GM18873 (cell line): ENCODE results near the gene POGZ.

Experiments used
- ATAC-seq: cut with Tn5 transposase; IDR thresholded peaks from one replicate; pipeline ENCODE4 v1.9.1; 2021; ENCODE audit warnings: mild to moderate bottlenecking, moderate library complexity, moderate number of reproducible peaks; ENCODE audit not compliant: unreplicated experiment, low FRiP score

Gene POGZ

GRCh38 chr1:151459331-151460046 lies at the start of gene POGZ:
POGZ (minus strand) TSS chr1:151459494; CDS start chr1:151442204, 17,290 bp downstream.
- no peak for ATAC-seq

- ATAC-seq = no peak
Measured at GRCh38 chr1:151508833-151509232, 49.5 kb upstream of the POGZ start.

GRCh38 chr1:151504759-151505158 lies 45.5 kb upstream of the POGZ start:
- ATAC-seq = no peak

- no peak for ATAC-seq
Measured at GRCh38 chr1:151504252-151504651, 45.0 kb upstream of the POGZ start.

- no peak for ATAC-seq
Measured at GRCh38 chr1:151502859-151503780, 43.8 kb upstream of the POGZ start.

GRCh38 chr1:151502035-151502700 lies 42.9 kb upstream of the POGZ start:
- ATAC-seq = no peak

GRCh38 chr1:151501474-151501873 lies 42.2 kb upstream of the POGZ start:
- no peak for ATAC-seq

- ATAC-seq = no peak
Measured at GRCh38 chr1:151499930-151500329, 40.6 kb upstream of the POGZ start.

GRCh38 chr1:151499365-151499764 lies 40.1 kb upstream of the POGZ start:
- no peak for ATAC-seq

GRCh38 chr1:151495316-151495715 lies 36.0 kb upstream of the POGZ start:
- no peak for ATAC-seq

- no peak for ATAC-seq
Measured at GRCh38 chr1:151494741-151495281, 35.5 kb upstream of the POGZ start.

GRCh38 chr1:151493042-151493441 lies 33.7 kb upstream of the POGZ start:
- no peak for ATAC-seq

GRCh38 chr1:151492120-151492519 lies 32.8 kb upstream of the POGZ start:
- no peak for ATAC-seq

GRCh38 chr1:151491641-151492040 lies 32.3 kb upstream of the POGZ start:
- no peak for ATAC-seq

GRCh38 chr1:151486557-151486956 lies 27.3 kb upstream of the POGZ start:
- ATAC-seq = no peak

- no peak for ATAC-seq
Measured at GRCh38 chr1:151485685-151486255, 26.5 kb upstream of the POGZ start.

- ATAC-seq = no peak
Measured at GRCh38 chr1:151482017-151482416, 22.7 kb upstream of the POGZ start.

GRCh38 chr1:151479462-151479861 lies 20.2 kb upstream of the POGZ start:
- no peak for ATAC-seq

- no peak for ATAC-seq
Measured at GRCh38 chr1:151478923-151479322, 19.6 kb upstream of the POGZ start.

- ATAC-seq = no peak
Measured at GRCh38 chr1:151478140-151478812, 19.0 kb upstream of the POGZ start.
